Keratinocyte (primary cell): ENCODE results near the gene STXBP1. TPM values are rescaled to one million over a fixed set of nuclear protein-coding genes. Genes with fewer than 3 reads are reported as not detected.

Experiments used
- DNase-seq: peaks from one replicate; pipeline ENCODE4 v3.0.0-alpha.2; 2011; ENCODE audit warnings: low read depth, missing footprints, low spot score
- FAIRE-seq: peaks from 2 replicates; lab custom pipeline; 2011; peaks lifted over from hg19 to GRCh38; lab: Jason Lieb, UNC
- H2AFZ ChIP-seq: 2 replicates; pipeline ENCODE4 v1.6.0; 2012; ENCODE audit warnings: low read length, control low read depth, inconsistent platforms; ENCODE audit not compliant: control insufficient read depth
- H3K27ac ChIP-seq: 2 replicates; pipeline ENCODE4 v1.5.1; 2011; ENCODE audit warnings: low read length; ENCODE audit not compliant: control insufficient read depth, insufficient read depth
- H3K27me3 ChIP-seq: 3 replicates; pipeline ENCODE4 v1.6.0; 2011; ENCODE audit warnings: low read length; ENCODE audit not compliant: control insufficient read depth, insufficient read depth; ENCODE audit errors: extremely low read depth
- H3K36me3 ChIP-seq, 2 experiments: 2 replicates in 1 of 2; 3 replicates in 1 of 2; pipeline ENCODE4 v1.5.1; 2011; ENCODE audit warnings: low read length in 2 of 2, mild to moderate bottlenecking in 1 of 2; ENCODE audit not compliant: control insufficient read depth in 2 of 2, insufficient read depth in 2 of 2; ENCODE audit errors: extremely low read depth in 1 of 2
- H3K4me1 ChIP-seq: 3 replicates; pipeline ENCODE4 v1.5.1; 2011; ENCODE audit warnings: low read length; ENCODE audit not compliant: control insufficient read depth, insufficient read depth; ENCODE audit errors: extremely low read depth
- H3K4me2 ChIP-seq: 3 replicates; pipeline ENCODE4 v1.6.0; 2011; ENCODE audit warnings: low read depth, low read length; ENCODE audit not compliant: control insufficient read depth, insufficient read depth; ENCODE audit errors: extremely low read depth
- H3K4me3 ChIP-seq, 3 experiments: fragments of 200-600 bp in 1 of 3; sonication (generic) in 1 of 3; 2 replicates in 2 of 3; 3 replicates in 1 of 3; pipeline ENCODE4 v1.5.1; 2011 to 2016; ENCODE audit warnings: low read length in 3 of 3, mild to moderate bottlenecking in 3 of 3, control low read depth in 2 of 3, inconsistent platforms in 1 of 3, low read depth in 1 of 3, mixed read lengths in 1 of 3, mixed run types in 1 of 3, moderate library complexity in 1 of 3; ENCODE audit not compliant: control insufficient read depth in 2 of 3, insufficient read depth in 2 of 3; ENCODE audit errors: extremely low read depth in 1 of 3
- H3K79me2 ChIP-seq: 2 replicates; pipeline ENCODE4 v1.6.0; 2012; ENCODE audit warnings: low read length; ENCODE audit not compliant: control insufficient read depth, insufficient read depth
- H3K9ac ChIP-seq: 3 replicates; pipeline ENCODE4 v1.6.0; 2011; ENCODE audit warnings: low read length; ENCODE audit not compliant: control insufficient read depth, insufficient read depth; ENCODE audit errors: extremely low read depth
- H3K9me1 ChIP-seq: 3 replicates; pipeline ENCODE4 v1.6.0; 2011; ENCODE audit warnings: low read length; ENCODE audit not compliant: control insufficient read depth, insufficient read depth; ENCODE audit errors: extremely low read depth
- H3K9me3 ChIP-seq: 2 replicates; pipeline ENCODE4 v1.5.1; 2012; ENCODE audit warnings: low read depth, low read length; ENCODE audit not compliant: control insufficient read depth
- H4K20me1 ChIP-seq: 3 replicates; pipeline ENCODE4 v1.6.0; 2011; ENCODE audit warnings: low read length; ENCODE audit not compliant: control insufficient read depth, insufficient read depth; ENCODE audit errors: extremely low read depth
- CTCF ChIP-seq, 3 experiments: IDR thresholded peaks in 1 of 3; conservative IDR thresholded peaks in 1 of 3; optimal IDR thresholded peaks in 1 of 3; 2 replicates in 2 of 3; 3 replicates in 1 of 3; pipeline versions ENCODE3 to v1.5.1; 2011; ENCODE audit warnings: low read length in 3 of 3, mild to moderate bottlenecking in 3 of 3, moderate library complexity in 2 of 3, control low read depth in 1 of 3, inconsistent platforms in 1 of 3; ENCODE audit not compliant: insufficient read depth in 2 of 3; ENCODE audit errors: extremely low read depth in 1 of 3
- EZH2 ChIP-seq: IDR thresholded peaks from one replicate; pipeline ENCODE4 v1.6.1; 2012; ENCODE audit warnings: inconsistent platforms, mild to moderate bottlenecking, low read length, moderate library complexity
- dilution Hi-C: fragments of 300-500 bp; cut with MboI; formaldehyde crosslinking; loops from one replicate; pipeline ENCODE4 v1.7.0; 2020; ENCODE audit warnings: low sequenced_read_pairs; ENCODE audit not compliant: extremely low pct_ligation_motif_present
- polyA plus RNA-seq, 5 experiments: library from polyadenylated mRNA; depleted of rRNA in 3 of 5; stranded (reverse) in 3 of 5; stranded (forward) in 1 of 5; unstranded in 1 of 5; fragments of >200 nt; gene quantifications; 1 replicate in 1 of 5; 2 replicates in 3 of 5; 3 replicates in 1 of 5; pipeline versions ENCODE4 v1.2.1 to v1.2.3, GENCODE V29; 2011 to 2012; ENCODE audit warnings: missing spikeins in 2 of 5, low read depth in 1 of 5, low replicate concordance in 1 of 5

Gene STXBP1
- polyA plus RNA-seq, 1 donor (not counting 4 experiments of a cell fraction or from before 2014, with no cell fraction given), result 17.1 TPM

- no peak overlapping the region for H3K4me3 ChIP-seq
- H3K36me3 ChIP-seq, result peaks cover 14% of the 10 kb centered on the region in 2 experiments
- TF ChIP-seq EZH2 (no peak), CTCF (optimal IDR thresholded peaks at IDR 0.05 in 1 of 3, IDR thresholded peaks at IDR 0.05 in 1 of 3, conservative IDR thresholded peaks at IDR 0.05 in 1 of 3; ENCODE audit: extremely low read depth in 1 of 3, insufficient read depth in 2 of 3, low read length in 3 of 3) (no peak)
- no peaks in the 10 kb centered on the region for H3K27me3 ChIP-seq
- no peak overlapping the region for H2AFZ ChIP-seq
- FAIRE-seq (no peak), DNase-seq (no peak)
- H3K27ac ChIP-seq, result no peak overlapping the region
- dilution Hi-C loops, result no loop called here
- H3K9me1 ChIP-seq, result no peaks in the 10 kb centered on the region
- H3K79me2 ChIP-seq, result no peaks in the 10 kb centered on the region
- no peaks in the 10 kb centered on the region for H3K9me3 ChIP-seq
- no peak overlapping the region for H3K9ac ChIP-seq
- no peaks in the 10 kb centered on the region for H4K20me1 ChIP-seq
- no peak overlapping the region for H3K4me2 ChIP-seq
- no peaks in the 10 kb centered on the region for H3K4me1 ChIP-seq
Measured at GRCh38 chr9:127692071-127692470, 80.0 kb downstream of the STXBP1 start.

GRCh38 chr9:127693143-127693542 is 81.1 kb downstream of the STXBP1 start:
- H3K79me2 ChIP-seq, result no peaks in the 10 kb centered on the region
- H3K9me1 ChIP-seq, result no peaks in the 10 kb centered on the region
- no peak overlapping the region for H2AFZ ChIP-seq
- no peaks in the 10 kb centered on the region for H3K27me3 ChIP-seq
- no peak for DNase-seq
- H3K4me3 ChIP-seq, result no peak overlapping the region
- H3K36me3 ChIP-seq, result peaks cover 11 to 14% of the 10 kb centered on the region in 2 experiments
- no peak overlapping the region for H3K9ac ChIP-seq
- no peaks in the 10 kb centered on the region for H3K4me1 ChIP-seq
- H3K4me2 ChIP-seq, result no peak overlapping the region
- H3K27ac ChIP-seq, result no peak overlapping the region
- dilution Hi-C loops, result no loop called here
- H4K20me1 ChIP-seq, result no peaks in the 10 kb centered on the region
- no peak for FAIRE-seq
- TF ChIP-seq CTCF (optimal IDR thresholded peaks at IDR 0.05 in 1 of 3, IDR thresholded peaks at IDR 0.05 in 1 of 3, conservative IDR thresholded peaks at IDR 0.05 in 1 of 3; ENCODE audit: extremely low read depth in 1 of 3, insufficient read depth in 2 of 3, low read length in 3 of 3) (no peak), EZH2 (no peak)
- H3K9me3 ChIP-seq, result no peaks in the 10 kb centered on the region
